HG02642 (cell line): ENCODE measurements around the gene FAM163A.
"Not testable (repeated sequence)": the region's sequence is repeated elsewhere in the genome, so short reads cannot be mapped to it uniquely, and the experiment has no call there.

ENCODE experiments used
- ATAC-seq: cut with Tn5 transposase; IDR thresholded peaks from one replicate; pipeline ENCODE4 v1.9.1; 2021; ENCODE audit warnings: mild to moderate bottlenecking; ENCODE audit not compliant: unreplicated experiment, poor library complexity

Gene FAM163A

DNA sequence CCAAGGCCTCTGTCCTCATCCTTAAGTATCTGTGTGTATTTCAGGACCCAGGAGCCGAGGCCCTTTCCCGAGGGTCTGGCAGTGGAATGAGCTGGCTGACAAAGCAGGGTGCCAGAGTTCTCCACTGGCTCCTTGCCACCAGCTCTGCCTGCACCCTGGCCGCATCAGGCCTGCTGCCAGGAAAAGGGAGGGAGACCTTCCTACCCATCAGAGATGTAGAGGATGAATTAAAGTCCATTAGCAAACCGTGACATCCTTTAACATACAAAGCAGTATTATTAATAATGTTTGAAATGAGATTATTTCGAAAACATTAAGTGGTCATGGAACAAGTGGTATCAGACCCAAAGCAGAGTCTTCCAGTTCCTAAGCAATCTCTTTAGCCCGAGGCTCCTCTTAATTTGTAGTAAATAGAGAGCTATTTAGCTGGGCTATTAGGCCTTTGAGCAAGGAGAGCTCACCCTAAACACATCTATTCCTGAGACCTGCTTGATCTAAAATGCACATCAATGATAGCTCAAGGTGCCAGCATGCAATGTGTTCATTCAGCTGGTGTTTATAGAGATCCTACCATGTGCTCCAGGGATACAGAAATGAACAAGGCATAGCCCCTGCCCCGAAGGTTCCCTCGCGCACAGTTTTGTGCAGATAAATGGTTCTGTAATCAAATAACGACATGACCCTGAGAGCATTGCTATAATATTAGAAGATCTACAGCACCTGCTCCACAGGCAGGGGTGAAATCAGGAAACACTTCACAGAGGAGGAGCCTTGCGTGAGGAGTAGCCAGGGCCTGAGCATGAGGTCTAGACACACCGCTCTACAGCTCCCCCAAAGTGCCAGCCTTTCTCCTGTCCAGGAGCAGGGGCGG, 44.0 kb downstream of the FAM163A start:
- ATAC-seq, result no peak

DNA sequence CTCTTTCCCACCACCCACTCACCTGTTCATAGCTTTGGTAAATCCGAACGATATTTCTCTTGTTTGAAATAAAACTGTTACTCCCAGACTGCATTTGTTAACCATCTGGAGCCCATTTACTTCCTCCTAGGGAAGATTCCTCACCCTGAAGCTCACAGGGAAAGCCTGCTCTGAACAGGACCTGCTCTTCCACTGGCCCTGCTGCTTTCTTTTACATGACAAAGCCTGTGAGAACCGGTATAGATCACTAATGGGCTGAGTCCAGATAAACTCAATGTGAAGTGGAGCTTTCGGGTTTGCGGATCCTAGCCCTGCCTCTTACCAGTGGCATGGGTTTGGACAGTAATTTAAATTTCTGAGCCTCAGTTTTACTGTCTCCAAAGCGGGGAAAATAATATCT, 45.2 kb downstream of the FAM163A start:
- ATAC-seq, result no peak

DNA sequence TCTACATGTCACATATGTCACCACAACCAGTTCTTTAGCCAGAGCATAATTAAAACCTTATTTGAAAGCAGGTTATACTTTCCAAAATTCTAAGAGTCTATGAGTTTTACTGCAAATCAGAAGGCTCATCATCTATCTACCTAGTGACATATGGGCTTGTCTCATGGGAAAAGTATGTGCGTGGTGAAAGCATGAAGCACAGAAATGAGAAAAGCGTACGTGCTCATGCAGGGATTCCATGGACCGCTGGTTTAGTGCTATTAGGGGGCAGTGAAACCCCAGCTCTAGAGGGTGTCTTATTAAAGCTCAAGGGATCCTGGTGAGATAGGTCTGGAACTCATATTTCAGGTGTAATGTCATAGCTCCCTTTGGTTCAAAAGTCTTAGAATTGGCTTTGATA, 50.2 kb downstream of the FAM163A start:
- no peak for ATAC-seq

DNA sequence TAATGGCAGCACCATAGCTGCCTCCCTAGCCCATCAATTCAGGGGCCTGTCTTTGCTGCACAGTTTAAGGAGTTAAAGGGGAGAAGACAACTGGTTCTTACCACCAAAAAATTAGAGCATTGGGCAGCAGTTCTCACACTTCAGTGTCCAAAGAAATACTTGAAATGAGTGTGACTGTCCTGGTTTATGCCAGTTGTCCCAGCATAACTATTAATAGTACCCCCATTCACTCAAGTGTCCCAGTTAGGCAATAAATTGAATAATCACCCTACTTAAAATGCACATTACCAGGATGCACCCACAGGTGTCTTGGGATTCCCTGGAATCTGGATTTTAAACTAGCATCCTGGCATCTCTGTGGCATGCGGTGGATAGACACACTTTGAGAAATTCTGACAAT, 51.1 kb downstream of the FAM163A start:
- ATAC-seq, result no peak

DNA sequence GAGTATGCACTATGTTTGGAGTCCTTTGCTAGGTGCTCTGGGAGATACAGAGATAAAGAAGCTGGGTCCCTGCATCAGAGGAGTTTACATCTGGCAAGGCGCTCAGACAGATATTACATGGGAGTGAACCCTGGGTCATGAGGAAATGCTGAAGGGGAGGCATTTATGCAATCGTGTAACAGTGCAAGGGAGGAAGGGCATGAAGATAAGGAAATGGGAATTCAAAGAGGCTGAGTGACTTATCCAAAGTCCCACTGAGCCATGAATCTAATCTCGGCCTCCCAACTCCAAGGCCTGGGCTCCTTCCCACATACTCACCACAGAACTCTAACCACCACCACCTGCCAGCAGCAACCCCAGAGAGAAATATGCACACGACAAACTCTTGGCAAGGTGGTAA, 51.6 kb downstream of the FAM163A start:
- ATAC-seq, result no peak

DNA sequence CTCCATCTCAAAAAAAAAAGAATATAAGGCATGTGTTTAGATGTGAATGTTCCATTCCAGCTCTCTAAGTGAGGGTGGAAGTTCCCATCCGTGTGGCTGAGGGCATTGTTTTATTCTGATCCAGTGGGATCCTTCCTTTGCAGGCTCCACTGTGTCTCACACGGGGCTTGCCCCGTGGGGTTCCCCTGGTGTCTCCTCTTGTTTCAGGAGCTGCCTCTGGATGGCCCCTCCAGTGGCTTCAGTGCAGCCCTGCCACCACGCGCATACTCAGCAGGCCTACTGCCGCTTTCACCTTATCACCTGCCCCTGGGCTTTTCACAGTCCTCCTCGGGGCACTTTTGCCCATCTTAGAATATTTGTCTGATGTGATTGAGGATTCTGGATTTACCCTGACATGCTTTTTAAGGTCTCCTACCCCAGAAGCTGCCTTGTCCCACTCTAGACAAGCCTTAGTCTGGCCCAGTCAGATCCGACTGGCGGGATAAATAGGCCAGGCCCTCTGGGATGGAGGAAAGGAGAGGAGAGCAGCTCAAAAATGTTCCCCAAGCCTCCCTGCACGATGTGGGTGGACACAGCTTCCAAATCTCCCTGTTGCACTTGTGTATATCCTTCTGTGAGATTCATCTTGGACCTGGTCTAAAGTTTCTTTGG, 55.2 kb downstream of the FAM163A start:
- no peak for ATAC-seq

DNA sequence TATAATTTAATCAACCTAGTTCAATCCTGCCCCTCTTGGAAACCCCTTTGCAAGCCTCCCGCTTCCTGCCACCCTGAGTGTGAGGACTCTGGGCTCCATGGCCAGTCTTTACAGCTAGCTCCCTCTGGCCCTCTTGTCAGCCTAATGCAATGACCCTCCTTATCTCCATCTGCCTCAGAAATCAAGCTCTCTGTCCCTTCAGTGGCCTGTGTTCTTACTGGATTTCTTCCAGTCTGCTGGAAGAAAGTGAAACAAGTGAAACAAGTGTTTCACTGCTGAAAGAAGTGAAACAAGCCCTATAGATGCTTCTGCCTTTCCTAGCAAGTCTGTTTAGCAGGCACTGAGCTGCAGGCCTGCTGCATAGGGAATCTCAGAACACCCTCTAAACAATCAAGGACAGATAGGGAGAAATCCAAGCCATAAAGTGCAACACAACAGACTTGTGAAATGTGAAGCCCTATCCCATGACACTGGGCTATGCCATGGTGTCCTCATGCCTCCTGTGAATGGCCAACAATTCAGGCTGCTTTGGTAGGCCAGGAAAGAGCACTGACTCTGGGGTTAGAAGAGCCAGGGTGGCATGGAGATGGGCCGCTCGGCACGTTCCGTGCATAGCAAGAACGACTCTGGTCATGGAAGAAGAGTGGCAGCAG, 55.9 kb downstream of the FAM163A start:
- no peak for ATAC-seq

DNA sequence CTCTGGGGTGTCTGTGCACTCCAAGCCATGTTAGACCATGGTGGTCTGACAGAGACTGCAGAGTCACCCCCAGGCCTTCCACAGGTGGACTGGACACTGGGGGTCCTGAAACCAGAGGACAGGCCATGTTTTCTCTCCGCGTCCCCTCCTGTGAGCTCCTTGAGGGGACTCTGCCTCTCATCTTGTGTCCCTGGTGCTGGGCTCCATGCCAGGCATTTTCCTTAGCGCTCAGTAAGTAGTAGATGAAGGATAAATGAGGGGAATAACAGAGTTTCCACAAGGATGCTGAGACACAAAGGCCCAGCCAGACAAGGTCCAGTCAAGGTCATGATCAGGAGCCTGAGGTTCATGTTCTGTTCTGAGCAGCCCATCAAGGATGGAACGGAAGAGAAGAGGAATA, 57.4 kb downstream of the FAM163A start:
- no peak for ATAC-seq

DNA sequence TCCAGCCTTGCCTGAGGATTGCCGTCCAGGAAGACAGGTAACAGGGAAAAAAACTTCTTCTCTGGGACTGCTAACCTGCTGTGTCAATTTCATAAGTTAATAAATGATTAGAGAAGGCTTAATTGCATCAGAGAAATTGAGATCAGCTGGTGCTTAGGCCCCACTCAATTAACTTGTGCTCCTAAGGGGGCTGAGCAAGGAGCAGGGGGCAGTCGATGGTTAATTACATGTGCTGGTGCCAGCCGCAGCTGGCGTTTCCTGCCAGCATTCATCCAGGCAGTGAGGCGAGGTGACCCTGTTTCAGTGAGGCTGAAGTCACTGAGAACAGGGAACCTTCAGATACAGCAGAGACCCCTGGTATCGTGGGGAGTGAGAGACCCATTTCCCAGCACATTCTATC, 60.0 kb downstream of the FAM163A start:
- no peak for ATAC-seq

DNA sequence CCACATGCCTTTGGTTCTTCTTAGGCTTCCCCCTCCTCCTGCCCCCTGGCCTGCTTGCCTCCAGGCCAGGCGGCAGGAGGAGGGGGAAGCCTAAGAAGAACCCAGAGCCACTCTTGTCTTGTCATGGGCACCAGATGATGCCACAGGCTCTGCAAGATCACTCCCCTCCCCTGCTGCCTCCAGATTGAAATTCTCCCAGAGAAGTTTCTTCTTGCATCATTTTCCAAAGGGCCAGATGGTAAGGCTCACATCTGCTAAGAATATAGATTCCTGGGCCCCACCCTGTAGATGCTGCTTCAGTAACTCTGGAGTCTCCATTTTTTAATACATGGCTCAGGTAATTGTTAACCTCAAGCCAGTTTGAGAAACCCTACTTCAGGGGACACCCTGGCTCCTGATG, 60.8 kb downstream of the FAM163A start:
- ATAC-seq, result no peak

DNA sequence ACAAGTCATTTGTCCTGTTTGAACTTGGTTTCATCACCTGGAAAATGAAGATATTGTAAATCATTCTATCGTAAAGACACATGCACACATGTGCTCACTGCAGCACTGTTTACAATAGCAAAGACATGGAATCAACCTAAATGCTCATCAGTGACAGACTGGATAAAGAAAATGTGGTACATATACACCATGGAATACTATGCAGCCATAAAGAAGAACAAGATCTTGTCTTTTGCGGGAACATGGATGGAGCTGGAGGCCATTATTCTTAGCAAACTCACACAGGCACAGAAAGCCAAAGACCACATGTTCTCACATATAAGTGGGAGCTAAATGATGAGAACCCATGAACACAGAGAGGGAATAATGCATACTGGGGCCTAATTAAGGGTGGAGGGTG, 61.3 kb downstream of the FAM163A start:
- not testable (repeated sequence) for ATAC-seq

DNA sequence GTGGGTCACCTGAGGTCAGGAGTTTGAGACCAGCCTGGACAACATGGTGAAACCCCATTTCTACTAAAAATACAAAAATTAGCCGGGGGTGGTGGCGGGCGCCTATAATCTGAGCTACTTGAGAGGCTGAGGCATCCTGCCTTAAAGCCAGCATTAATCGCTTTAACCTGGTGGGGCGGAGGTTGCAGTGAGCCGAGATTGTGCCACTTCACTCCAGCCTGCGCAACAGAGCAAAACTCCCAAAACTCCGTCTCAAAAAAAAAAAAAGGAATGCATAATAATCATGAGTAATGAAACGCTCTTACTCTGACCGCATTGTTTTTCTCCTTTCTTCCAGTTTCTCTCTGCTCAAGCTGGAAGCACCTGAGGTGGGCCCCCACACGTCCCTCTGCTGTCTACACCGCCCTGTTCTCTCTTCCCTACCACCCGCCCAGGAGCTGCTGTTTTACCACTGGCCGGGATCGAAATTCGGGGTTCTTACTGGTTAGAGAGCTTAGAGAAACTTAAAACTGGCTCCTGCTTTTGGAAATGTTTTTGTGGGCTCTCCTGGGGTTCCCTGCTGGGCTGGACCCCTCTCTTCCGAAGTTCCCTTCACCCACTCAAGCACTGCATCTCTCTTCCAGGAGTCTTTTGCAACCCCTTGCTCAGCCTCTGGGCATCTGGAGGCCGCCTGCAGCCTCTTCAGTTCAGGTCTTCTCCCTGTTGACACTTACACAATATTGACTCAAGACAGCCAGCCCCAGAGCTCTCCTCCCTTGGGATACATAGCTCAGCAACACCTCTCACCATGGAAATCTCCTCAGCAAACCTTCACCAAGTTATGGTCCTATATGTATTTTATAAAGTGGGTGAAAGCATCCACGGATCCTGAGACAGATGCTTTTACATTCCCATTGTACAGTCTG, 62.5 kb downstream of the FAM163A start:
- ATAC-seq, result no peak

DNA sequence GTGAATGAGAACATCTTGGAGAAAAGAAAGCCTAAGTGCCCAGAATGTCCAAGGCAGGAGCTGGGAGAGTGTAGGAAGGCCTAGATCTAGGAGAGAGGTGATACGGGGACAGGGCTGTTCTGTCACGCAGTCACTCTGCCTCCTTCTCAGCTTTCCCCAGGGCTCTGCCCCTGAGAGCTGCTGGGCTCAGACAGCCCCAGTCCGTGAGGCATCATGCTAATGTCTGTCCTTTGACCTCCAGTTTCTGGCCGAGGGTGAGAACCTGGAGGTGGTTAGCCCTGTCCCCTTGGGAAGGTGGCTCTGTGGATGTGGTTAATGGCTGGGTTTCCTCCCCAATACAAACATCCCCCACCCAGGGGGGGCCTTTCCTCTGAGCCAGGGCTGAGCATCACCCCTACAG, 63.2 kb downstream of the FAM163A start:
- ATAC-seq, result no peak

DNA sequence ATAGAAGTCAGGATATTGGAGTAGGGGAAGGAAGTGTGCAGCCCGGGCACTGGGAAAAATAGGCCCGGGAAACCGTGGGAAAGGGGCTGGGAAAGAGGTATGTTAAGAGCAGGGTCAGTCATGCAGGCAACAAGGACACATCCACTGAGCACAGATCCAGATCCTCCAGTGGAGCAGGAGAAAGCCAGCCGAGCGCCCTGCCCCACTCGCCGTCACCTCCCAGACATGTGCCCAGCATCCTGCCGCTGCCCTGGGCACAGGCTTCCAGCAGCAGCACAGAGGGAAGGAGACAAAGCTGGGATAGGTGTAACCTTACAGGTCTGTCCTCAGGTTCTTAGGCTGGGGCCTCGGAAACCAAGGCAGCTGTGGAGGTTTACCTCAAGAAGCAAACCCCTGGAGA, 64.2 kb downstream of the FAM163A start:
- ATAC-seq, result no peak

DNA sequence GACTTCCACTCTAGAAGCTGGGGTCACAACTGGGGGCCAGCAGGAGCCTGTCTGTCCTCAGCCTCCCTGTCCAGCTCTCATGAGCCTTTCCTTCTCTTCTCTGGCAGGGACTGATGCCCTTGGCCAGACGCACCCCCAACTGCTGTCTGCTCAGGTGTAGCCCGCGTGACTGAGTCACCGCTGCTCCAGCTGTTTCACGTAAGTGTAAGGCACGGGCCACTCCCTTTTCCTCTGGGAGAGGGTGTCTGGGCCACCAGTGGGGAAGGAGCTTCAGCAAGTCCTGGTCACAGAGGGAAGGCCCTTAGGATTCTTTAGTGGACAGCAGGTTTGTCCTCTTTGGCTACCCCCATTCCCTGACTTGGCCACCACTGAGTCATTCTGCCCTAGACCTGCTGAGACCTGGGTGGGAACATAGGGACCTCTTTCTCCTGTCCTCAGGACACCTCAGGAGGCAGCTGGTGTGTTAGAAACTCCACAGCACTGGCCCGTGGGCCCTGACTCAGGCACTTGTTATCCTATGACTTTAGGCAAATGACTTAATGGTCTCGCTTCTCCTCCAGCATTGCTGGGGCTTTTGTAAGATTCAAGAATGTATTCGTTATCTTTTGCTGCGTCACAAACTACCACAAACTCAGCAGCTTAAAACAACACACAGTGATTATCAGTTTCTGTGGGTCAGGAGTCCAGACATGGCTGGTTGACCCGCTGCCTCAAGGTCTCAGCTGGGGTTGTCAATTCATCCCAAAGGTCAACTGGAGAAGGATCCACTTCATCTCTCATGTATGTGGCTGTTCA, 64.8 kb downstream of the FAM163A start:
- no peak for ATAC-seq

DNA sequence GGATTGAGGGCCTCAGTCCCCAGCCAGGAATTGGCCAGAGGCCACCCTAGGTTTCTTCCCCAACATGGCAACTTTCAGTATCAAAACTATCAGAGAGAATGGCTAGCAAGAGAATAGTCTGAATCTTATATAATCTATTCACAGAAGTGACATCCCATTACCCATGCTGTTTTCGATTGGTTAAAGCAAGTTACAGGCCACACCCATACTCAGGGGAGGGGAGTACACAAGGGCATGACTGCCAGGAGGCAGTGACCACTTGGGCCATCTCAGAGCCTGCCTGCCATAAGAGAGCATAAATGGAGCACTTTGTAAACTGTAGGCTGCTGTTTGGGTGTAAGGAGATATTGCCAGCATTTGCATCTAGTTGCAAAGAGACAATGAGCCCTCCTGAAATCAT, 65.4 kb downstream of the FAM163A start:
- ATAC-seq, result no peak

DNA sequence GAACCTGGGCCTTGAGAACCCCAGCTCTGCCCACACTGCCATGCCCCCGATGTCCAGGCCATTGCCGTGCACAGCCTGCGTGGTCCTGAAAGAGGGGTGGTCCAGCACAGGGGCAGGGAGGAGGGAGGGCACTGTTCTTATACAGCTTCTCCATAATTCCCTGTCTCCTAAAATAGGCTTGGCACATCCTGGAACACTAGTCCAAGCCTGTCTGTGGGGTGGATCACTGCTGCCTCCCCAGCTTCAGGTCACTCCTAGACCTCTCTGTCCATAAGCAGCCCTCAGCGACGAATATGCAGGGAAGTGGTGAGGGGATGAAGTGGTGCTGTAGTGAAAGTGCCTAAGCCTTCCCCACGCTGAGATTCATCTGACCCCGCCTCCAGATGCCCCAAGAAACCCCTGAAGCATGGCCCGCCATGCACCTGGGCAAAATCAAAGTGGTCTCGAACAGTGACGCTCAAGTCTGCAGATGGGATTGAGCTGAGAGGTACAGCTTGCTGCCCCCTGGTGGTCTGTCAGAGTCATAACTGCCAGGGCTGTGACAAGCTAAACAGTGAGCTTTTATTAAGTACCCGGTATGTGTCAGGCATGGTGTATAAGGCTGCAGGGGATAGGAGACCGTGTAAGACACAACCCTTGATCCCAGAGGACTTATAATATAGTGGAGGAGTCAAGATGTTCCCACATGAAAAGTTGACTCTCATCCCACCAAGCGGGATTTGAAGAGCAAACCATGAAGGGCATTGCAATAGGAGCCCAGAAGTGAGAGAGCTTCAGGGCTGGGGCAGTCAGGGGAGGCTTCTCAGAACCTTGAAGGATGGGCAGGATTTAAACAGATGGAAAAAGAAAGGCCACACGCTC, 66.6 kb downstream of the FAM163A start:
- ATAC-seq, result peak; percentile 69

DNA sequence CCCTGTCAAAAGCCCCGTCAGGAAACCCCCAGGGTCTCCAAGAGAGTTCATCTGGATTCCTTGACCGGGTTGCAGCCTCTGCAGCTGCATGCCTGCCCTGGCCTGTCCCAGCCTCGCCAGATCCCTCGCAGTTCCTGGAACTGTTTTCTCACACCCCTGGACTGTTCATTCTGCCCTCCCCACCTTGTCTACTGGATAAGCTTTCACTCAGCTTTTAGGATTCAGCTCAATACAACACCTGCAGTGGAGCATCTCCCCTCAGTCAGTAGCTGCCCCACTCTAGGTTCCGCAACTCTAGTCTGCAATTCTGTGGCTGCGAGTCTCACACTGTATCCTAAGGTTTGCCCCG, 67.2 kb downstream of the FAM163A start:
- ATAC-seq, result no peak
